Mesenteric fat pad (tissue), 1 donor: ENCODE measurements around the gene MEF2B. TPM values are rescaled to one million over a fixed set of nuclear protein-coding genes. Genes with fewer than 3 reads are reported as not detected.

Source experiments
- DNase-seq: peaks from one replicate; pipeline ENCODE4 v3.0.0-alpha.2; 2020; ENCODE audit warnings: low spot score
- long read RNA-seq: library from polyadenylated mRNA; unstranded; transcript quantifications from one replicate; pipeline ENCODE4 v2.0.0, GENCODE V29; 2020
- total RNA-seq: library from RNA; stranded (reverse); fragmentation: NEBNext Ultra II Directional; extraction: Animal tissue kit (Norgen Biotek cat#: 25700); gene quantifications from one replicate; pipeline ENCODE4 v1.2.1, GENCODE V29; 2021
- donor health status: DM: yes; HTN: yes; CAD: no.

Gene MEF2B
- total RNA-seq, result 2.0 TPM
- long read RNA-seq, result 0 reads

GRCh38 chr19:19170053-19170872, at the start of gene MEF2B:
TSS of gene MEF2B (minus strand) at chr19:19170263. CDS start at chr19:19150735, 19,528 bp downstream.
- peak; percentile 91 for DNase-seq

- DNase-seq, result no peak
Observed at GRCh38 chr19:19218911-19219310, 48.8 kb upstream of the MEF2B start.

- no peak for DNase-seq
Observed at GRCh38 chr19:19217099-19217498, 47.0 kb upstream of the MEF2B start.

DNA sequence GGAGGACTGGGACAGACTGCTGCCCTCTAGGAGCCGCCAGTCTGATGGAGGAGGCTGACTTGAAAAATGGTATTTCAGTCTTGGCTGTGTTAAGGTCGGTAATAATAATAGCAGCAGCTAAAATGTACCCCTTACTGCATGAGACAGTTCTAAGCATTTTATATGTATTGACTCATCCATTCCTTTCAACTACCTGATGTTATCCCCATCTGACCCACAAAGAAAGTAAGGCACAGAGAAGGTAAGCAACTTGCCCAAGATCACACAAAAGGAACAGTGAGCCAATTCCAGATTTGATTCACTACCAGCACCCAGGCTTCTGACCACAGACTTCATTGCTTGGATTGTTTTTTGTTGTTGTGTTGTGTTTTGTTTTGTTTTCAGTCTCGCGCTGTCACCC, 45.7 kb upstream of the MEF2B start:
- DNase-seq, result no peak

DNA sequence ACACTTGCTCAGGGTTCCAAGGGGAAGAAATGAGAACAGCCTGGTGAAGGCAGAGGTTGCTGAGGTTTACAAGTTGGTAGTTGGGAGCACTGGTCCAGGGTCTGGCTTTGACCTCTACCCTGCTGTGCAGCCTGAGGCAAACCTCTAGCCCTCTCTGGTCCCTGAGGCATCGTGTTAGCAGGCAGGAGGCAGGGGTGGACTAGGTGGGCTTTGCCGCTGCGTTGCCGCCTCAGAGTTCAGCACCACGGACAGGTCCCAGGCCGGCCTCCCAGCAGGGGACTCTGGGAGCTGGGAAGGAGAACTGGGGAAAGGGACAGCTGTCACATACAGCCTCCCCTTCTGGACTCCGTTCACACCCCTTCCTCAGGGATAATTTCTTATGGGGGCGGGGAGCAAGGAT, 44.8 kb upstream of the MEF2B start:
- DNase-seq, result no peak

DNA sequence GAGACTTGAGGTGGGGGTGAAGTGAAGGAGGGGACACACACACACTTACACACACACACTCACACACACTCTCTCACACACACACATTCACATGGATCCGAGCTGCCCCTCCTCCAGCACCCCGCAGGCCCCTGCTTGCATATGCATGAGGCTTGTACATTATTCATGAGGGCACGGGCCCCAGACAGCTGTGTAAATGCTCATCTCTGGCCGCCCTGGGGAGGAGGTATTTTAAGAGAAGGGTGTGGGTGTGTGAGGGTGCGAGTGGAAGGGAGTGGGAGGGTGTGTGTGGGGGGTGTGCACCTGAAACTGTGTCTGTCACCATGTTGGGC, 44.1 kb upstream of the MEF2B start:
- DNase-seq, result no peak

DNA sequence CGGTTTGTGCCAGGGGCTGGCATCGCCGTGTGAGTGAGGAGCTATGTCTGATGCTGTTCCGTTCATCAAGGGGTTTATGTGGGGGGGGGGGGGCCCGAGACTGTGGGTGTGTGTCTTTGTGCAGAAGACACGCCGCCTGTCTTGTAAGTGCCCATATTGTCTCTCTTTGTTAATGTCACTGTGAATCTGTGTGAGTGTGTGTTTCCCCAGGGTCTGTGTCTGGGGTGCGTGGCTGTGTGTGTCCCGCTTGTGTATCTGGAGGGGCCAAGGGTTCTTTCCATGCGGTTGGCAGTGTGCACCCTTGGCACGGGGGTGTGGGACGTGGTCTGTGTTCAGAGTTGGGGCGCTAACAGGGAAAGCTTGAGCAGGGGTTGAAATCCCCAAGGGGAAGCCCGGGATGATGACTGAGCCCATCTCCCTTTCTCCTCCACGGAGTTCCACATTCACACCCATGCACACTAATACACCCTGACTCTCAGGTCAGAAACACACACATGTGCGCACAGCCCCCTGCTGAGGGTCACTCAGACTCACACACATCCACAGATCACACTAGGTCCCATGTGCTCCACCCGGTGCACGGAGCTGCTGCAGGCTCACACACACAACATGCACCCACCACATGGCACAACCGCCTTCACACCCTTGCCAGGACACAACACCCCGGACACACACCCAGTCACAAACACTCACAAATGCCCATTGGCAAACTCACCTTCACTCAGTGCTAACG, 43.5 kb upstream of the MEF2B start:
- no peak for DNase-seq

- no peak for DNase-seq
Observed at GRCh38 chr19:19212916-19213315, 42.9 kb upstream of the MEF2B start.

- DNase-seq, result no peak
Observed at GRCh38 chr19:19211499-19212420, 41.7 kb upstream of the MEF2B start, which contains the start of gene NCAN. TSS of gene NCAN (plus strand) at chr19:19211958. CDS start at chr19:19216954, 4,996 bp downstream.

DNA sequence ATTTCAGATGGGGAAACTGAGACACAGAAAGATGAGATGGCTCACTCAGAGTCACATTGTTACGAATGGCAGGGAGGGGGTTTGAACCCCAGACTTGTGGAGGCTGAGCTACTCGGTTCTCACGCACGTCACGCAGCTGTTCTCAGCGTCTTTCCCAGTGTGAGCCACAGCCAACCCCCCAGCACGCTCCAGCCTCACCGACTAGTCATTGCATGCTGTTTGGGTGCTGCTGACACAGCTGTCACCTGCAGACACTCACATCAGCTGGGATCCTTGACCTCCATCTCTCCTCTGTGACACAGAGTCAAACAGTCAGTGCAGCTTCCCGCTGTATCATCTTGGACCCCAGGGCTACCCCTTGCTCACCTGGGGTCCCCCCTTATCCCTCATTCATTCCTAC, 39.3 kb upstream of the MEF2B start:
- no peak for DNase-seq

DNA sequence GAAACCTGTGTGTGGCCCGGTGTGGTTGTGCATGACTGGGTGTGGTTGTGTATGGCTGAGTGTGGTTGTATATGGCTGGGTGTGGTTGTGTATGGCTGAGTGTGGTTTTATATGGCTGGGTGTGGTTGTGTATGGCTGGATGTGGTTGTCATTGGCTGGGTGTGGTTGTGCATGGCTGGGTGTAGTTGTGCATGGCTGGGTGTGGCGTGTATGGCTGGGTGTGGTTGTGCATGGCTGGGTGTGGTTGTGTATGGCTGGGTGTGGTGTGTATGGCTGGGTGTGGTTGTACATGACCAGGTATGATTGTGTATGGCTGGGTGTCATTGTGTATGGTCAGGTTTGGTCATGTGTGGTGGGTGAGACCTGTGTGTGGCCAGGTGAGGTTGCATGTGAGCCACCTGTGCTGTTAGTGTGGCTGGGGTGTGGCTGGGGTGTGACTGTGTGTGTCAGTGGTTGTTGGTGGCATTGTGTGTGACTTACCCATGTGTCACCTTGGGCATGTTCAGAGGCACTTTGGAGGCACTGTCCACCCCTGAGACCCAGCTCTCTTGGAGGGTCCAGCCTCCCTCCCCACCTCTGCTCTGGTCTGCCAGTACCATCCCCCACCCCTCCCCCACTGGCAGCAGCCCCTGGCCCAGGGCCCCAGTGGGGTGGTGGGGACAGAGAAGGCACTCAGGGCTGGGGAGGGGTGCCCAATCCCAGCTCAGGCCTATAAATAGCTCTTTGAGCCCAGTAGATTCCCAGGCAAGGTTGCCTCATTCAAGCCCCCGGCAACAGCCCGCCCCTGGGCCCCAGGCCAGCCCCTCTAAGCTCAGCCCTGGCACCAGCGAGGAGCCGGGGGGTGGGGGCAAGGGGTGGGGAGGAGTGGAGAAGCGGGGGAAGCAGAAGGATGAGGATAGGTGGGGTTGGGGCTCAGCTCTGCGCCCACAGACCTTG, 37.8 kb upstream of the MEF2B start:
- DNase-seq, result no peak

GRCh38 chr19:19206938-19207337, 36.9 kb upstream of the MEF2B start:
- no peak for DNase-seq

GRCh38 chr19:19205416-19206410, 35.6 kb upstream of the MEF2B start:
- no peak for DNase-seq

DNA sequence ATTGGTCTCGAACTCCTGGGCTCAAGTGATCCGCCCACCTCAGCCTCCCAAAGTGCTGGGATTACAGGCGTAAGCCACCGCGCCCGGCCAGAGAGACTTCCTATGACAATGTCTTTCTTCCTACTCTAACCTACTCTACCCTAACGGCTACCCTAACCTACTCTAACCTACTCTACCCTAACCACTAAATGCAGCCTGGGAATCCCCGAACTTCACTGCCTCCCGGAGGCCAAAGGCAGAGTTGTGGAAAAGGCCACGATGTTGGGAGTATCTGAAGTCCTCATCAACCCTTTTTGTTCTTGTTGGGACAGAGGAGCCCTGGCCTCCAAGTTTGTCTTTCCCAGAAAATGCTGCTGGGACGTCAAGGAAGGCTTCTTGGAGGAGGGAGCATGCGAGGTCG, 34.1 kb upstream of the MEF2B start:
- DNase-seq, result no peak

GRCh38 chr19:19203012-19203856, 33.2 kb upstream of the MEF2B start, which contains the start of gene NR2C2AP:
TSS of gene NR2C2AP (minus strand) at chr19:19203414. CDS start at chr19:19203060, 354 bp downstream.
- peak; percentile 96 for DNase-seq

GRCh38 chr19:19202707-19203011, 32.6 kb upstream of the MEF2B start:
- no peak for DNase-seq

- DNase-seq, result no peak
Observed at GRCh38 chr19:19201697-19202630, 31.9 kb upstream of the MEF2B start.
